ENCODE data around the gene UBL4A. TPM values are rescaled to one million over a fixed set of nuclear protein-coding genes. Genes with fewer than 3 reads are reported as not detected.
A peak's percentile ranks its signal among the peaks of the same experiment; 100 is the strongest.

The UBL4A gene
- polyA plus RNA-seq, 1 donor (not counting 4 experiments of a cell fraction or from before 2014, with no cell fraction given) = 15.2 TPM

DNA sequence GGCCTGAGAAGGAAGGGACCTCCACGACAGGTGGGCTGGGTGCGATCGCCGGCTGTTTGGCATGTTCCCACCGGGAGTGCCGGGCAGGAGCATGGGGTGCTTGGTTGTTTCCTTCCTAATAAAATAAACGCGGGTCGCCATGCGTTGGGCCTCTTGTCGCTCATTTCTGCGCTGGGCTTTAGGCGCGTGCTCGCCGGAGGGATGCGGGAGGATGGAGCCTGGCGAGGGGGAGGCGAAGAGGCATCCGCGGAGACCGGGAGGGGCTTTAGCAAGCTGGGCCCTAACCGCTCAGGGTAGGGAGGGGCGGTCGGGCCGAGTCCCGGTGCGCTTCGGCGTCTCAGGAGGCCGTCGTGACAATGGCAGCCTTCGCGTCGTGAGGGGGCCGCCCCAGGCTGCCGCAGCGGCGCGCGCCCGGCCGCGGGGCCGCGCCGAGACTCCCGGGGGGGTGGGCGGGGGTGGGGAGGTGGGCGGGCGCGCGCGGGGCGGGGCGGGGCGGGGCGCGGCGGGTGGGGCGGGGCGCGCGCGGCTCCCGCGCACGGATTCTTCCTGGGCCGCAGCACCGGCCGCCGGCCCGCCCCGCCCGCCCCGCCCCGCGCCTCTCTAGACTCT is 49.9 kb downstream of the UBL4A start:
- H3K4me1 ChIP-seq (ENCODE audit: control insufficient read depth, extremely low read depth, insufficient read depth, low read length) = peaks cover 6% of the 10 kb centered on the region
- dilution Hi-C loops (cut with MboI; ENCODE audit: extremely low pct_ligation_motif_present, low sequenced_read_pairs) = no loop called here
- no peak overlapping the region for H3K27ac ChIP-seq (ENCODE audit: control insufficient read depth, insufficient read depth, low read length)
- H3K79me2 ChIP-seq (ENCODE audit: control insufficient read depth, insufficient read depth, low read length) = peaks cover 22% of the 10 kb centered on the region
- peaks cover 4% of the 10 kb centered on the region for H3K9me3 ChIP-seq (ENCODE audit: control insufficient read depth, low read depth, low read length)
- DNase-seq (ENCODE audit: low read depth, low spot score) (no peak), FAIRE-seq (no peak)
- peaks cover 5% of the 10 kb centered on the region for H4K20me1 ChIP-seq (ENCODE audit: control insufficient read depth, extremely low read depth, insufficient read depth, low read length)
- peak overlapping the region; percentile 16 for H3K4me2 ChIP-seq (ENCODE audit: control insufficient read depth, extremely low read depth, insufficient read depth, low read depth, low read length)
- peak overlapping the region; percentile 28 for H3K9ac ChIP-seq (ENCODE audit: control insufficient read depth, extremely low read depth, insufficient read depth, low read length)
- no peak overlapping the region for H2AFZ ChIP-seq (ENCODE audit: control insufficient read depth, low read length)
- H3K27me3 ChIP-seq (ENCODE audit: control insufficient read depth, extremely low read depth, insufficient read depth, low read length) = no peaks in the 10 kb centered on the region
- no peaks in the 10 kb centered on the region for H3K9me1 ChIP-seq (ENCODE audit: control insufficient read depth, extremely low read depth, insufficient read depth, low read length)
- H3K36me3 ChIP-seq (ENCODE audit: control insufficient read depth in 2 of 2, extremely low read depth in 1 of 2, insufficient read depth in 2 of 2, low read length in 2 of 2) = peaks cover 7 to 10% of the 10 kb centered on the region in 2 experiments
- TF ChIP-seq CTCF (optimal IDR thresholded peaks at IDR 0.05 in 1 of 3, IDR thresholded peaks at IDR 0.05 in 1 of 3, conservative IDR thresholded peaks at IDR 0.05 in 1 of 3; ENCODE audit: extremely low read depth in 1 of 3, insufficient read depth in 2 of 3, low read length in 3 of 3) (no peak), EZH2 (IDR thresholded peaks at IDR 0.05; ENCODE audit: low read length) (no peak)
- H3K4me3 ChIP-seq (ENCODE audit: control insufficient read depth in 2 of 3, extremely low read depth in 1 of 3, insufficient read depth in 2 of 3, low read depth in 1 of 3, low read length in 3 of 3) = peak overlapping the region in 1 of 3 experiments; percentile 48

GRCh38 chrX:154435171-154435733 is 51.2 kb downstream of the UBL4A start:
- Histone ChIP-seq H3K27ac (ENCODE audit: control insufficient read depth, insufficient read depth, low read length) (no peak overlapping the region), H3K36me3 (ENCODE audit: control insufficient read depth in 2 of 2, extremely low read depth in 1 of 2, insufficient read depth in 2 of 2, low read length in 2 of 2) (peaks cover 5 to 11% of the 10 kb centered on the region in 2 experiments), H2AFZ (ENCODE audit: control insufficient read depth, low read length) (no peak overlapping the region), H3K9me1 (ENCODE audit: control insufficient read depth, extremely low read depth, insufficient read depth, low read length) (no peaks in the 10 kb centered on the region), H3K4me2 (ENCODE audit: control insufficient read depth, extremely low read depth, insufficient read depth, low read depth, low read length) (no peak overlapping the region), H3K9me3 (ENCODE audit: control insufficient read depth, low read depth, low read length) (peaks cover 4% of the 10 kb centered on the region), H4K20me1 (ENCODE audit: control insufficient read depth, extremely low read depth, insufficient read depth, low read length) (peaks cover 5% of the 10 kb centered on the region), H3K4me3 (ENCODE audit: control insufficient read depth in 2 of 3, extremely low read depth in 1 of 3, insufficient read depth in 2 of 3, low read depth in 1 of 3, low read length in 3 of 3) (no peak overlapping the region), H3K79me2 (ENCODE audit: control insufficient read depth, insufficient read depth, low read length) (peaks cover 25% of the 10 kb centered on the region), H3K27me3 (ENCODE audit: control insufficient read depth, extremely low read depth, insufficient read depth, low read length) (no peaks in the 10 kb centered on the region), H3K9ac (ENCODE audit: control insufficient read depth, extremely low read depth, insufficient read depth, low read length) (no peak overlapping the region), H3K4me1 (ENCODE audit: control insufficient read depth, extremely low read depth, insufficient read depth, low read length) (peaks cover 6% of the 10 kb centered on the region)
- no peak for DNase-seq (ENCODE audit: low read depth, low spot score)
- dilution Hi-C loops (cut with MboI; ENCODE audit: extremely low pct_ligation_motif_present, low sequenced_read_pairs) = no loop called here
- FAIRE-seq = no peak
- no peak for TF ChIP-seq EZH2 (IDR thresholded peaks at IDR 0.05; ENCODE audit: low read length)
- TF ChIP-seq CTCF (optimal IDR thresholded peaks at IDR 0.05 in 1 of 3, IDR thresholded peaks at IDR 0.05 in 1 of 3, conservative IDR thresholded peaks at IDR 0.05 in 1 of 3; ENCODE audit: extremely low read depth in 1 of 3, insufficient read depth in 2 of 3, low read length in 3 of 3) = no peak

Data from keratinocyte (primary cell).